Measurements from ENCODE around the gene HLA-DQB1.

GRCh38 chr6:32680055-32680454 lies 13.6 kb upstream of the HLA-DQB1 start:
- no peak for TF ChIP-seq ZNF274 (IDR thresholded peaks at IDR 0.05; ENCODE audit: low read depth, low read length)
- TF ChIP-seq SUZ12 (IDR thresholded peaks at IDR 0.05; ENCODE audit: extremely low read depth, insufficient read depth, insufficient read length), result no peak
